NCI-H2227 treated with DMSO at 0.1 percent for 48 hours (cell line): Measurements from ENCODE around the gene KIF26A.

Experiments
- DNase-seq: peaks from one replicate; lab custom pipeline; 2025; lab: John Stamatoyannopoulos, UW

The KIF26A gene

GRCh38 chr14:104157016-104157928, 18.9 kb downstream of the KIF26A start:
- DNase-seq, result no peak

- DNase-seq, result peak; percentile 23
Measured at GRCh38 chr14:104158827-104159798, 20.7 kb downstream of the KIF26A start.

GRCh38 chr14:104159990-104160389, 21.6 kb downstream of the KIF26A start:
- DNase-seq, result no peak

- no peak for DNase-seq
Measured at GRCh38 chr14:104161602-104162367, 23.4 kb downstream of the KIF26A start.

GRCh38 chr14:104162495-104162894, 24.1 kb downstream of the KIF26A start:
- no peak for DNase-seq

GRCh38 chr14:104163541-104163940, 25.2 kb downstream of the KIF26A start:
- no peak for DNase-seq

GRCh38 chr14:104164041-104164440, 25.7 kb downstream of the KIF26A start:
- DNase-seq, result no peak

- DNase-seq, result no peak
Measured at GRCh38 chr14:104164512-104164911, 26.1 kb downstream of the KIF26A start.

- DNase-seq, result no peak
Measured at GRCh38 chr14:104166698-104167097, 28.3 kb downstream of the KIF26A start.

- DNase-seq, result no peak
Measured at GRCh38 chr14:104168603-104169002, 30.2 kb downstream of the KIF26A start.

GRCh38 chr14:104169005-104169698, 30.8 kb downstream of the KIF26A start:
- peak; percentile 44 for DNase-seq

GRCh38 chr14:104169699-104170479, 31.5 kb downstream of the KIF26A start:
- DNase-seq, result peak; percentile 94

GRCh38 chr14:104171029-104171697, 32.8 kb downstream of the KIF26A start:
- no peak for DNase-seq

GRCh38 chr14:104171895-104172294, 33.5 kb downstream of the KIF26A start:
- DNase-seq, result no peak

GRCh38 chr14:104172349-104172748, 34.0 kb downstream of the KIF26A start:
- no peak for DNase-seq

- no peak for DNase-seq
Measured at GRCh38 chr14:104172880-104173279, 34.5 kb downstream of the KIF26A start.

- no peak for DNase-seq
Measured at GRCh38 chr14:104174051-104174450, 35.7 kb downstream of the KIF26A start.

GRCh38 chr14:104175041-104175440, 36.7 kb downstream of the KIF26A start:
- DNase-seq, result no peak

- DNase-seq, result no peak
Measured at GRCh38 chr14:104175811-104176210, 37.4 kb downstream of the KIF26A start.

- no peak for DNase-seq
Measured at GRCh38 chr14:104176611-104177010, 38.2 kb downstream of the KIF26A start.
